ENCODE data around the gene SYCN. TPM values are rescaled to one million over a fixed set of nuclear protein-coding genes. Genes with fewer than 3 reads are reported as not detected.

SYCN gene
- total RNA-seq, 4 donors from 2014 or later = 1.3 to 6.0 TPM; not detected in 2

GRCh38 chr19:39202998-39203355 is 1.1 kb downstream of the SYCN start:
- DNase-seq (ENCODE audit: low spot score in 2 of 2) = no peak
- no peaks in the 10 kb centered on the region for H3K4me1 ChIP-seq
- WGBS, 2 donors = 45 to 82% methylated on average over 1 of the region's 1 CpG
- H3K27ac ChIP-seq = no peak overlapping the region
- H3K9me3 ChIP-seq = no peaks in the 10 kb centered on the region
- TF ChIP-seq CTCF (IDR thresholded peaks at IDR 0.05) (no peak), EP300 (IDR thresholded peaks at IDR 0.05) (no peak), POLR2A (IDR thresholded peaks at IDR 0.05) (no peak)
- peaks cover 0 to 88% of the 10 kb centered on the region in 2 donors for H3K27me3 ChIP-seq
- H3K4me3 ChIP-seq = no peak overlapping the region
- H3K36me3 ChIP-seq = no peaks in the 10 kb centered on the region

GRCh38 chr19:39200803-39201115 is 3.3 kb downstream of the SYCN start:
- DNase-seq (ENCODE audit: low spot score in 2 of 2) = no peak
- Histone ChIP-seq H3K27me3 (peaks cover 0 to 97% of the 10 kb centered on the region in 2 donors), H3K9me3 (no peaks in the 10 kb centered on the region), H3K27ac (no peak overlapping the region), H3K36me3 (no peaks in the 10 kb centered on the region), H3K4me1 (peaks cover 0 to 11% (median 2%) of the 10 kb centered on the region in 4 donors), H3K4me3 (no peak overlapping the region)
- 73 to 76% methylated on average over 3 of the region's 3 CpGs for WGBS, 2 donors
- no peak for TF ChIP-seq POLR2A (IDR thresholded peaks at IDR 0.05)
- TF ChIP-seq EP300 (IDR thresholded peaks at IDR 0.05) = no peak
- TF ChIP-seq CTCF (IDR thresholded peaks at IDR 0.05) = no peak

- Histone ChIP-seq H3K9me3 (no peaks in the 10 kb centered on the region), H3K27ac (no peak overlapping the region), H3K36me3 (no peaks in the 10 kb centered on the region), H3K4me1 (peaks cover 0 to 11% (median 2%) of the 10 kb centered on the region in 4 donors), H3K27me3 (peaks cover 0 to 99% of the 10 kb centered on the region in 2 donors), H3K4me3 (no peak overlapping the region)
- no peak for DNase-seq (ENCODE audit: low spot score in 2 of 2)
- TF ChIP-seq POLR2A (IDR thresholded peaks at IDR 0.05) (no peak), CTCF (IDR thresholded peaks at IDR 0.05) (no peak), EP300 (IDR thresholded peaks at IDR 0.05) (no peak)
- 79 to 82% methylated on average over 19 to 28 of the region's 32 CpGs for WGBS, 2 donors
These were observed 3.8 kb downstream of the SYCN start for GRCh38 chr19:39200066-39200802.

- Histone ChIP-seq H3K36me3 (no peaks in the 10 kb centered on the region), H3K9me3 (no peaks in the 10 kb centered on the region), H3K4me3 (no peak overlapping the region), H3K27ac (no peak overlapping the region), H3K27me3 (peaks cover 0 to 98% of the 10 kb centered on the region in 2 donors), H3K4me1 (peaks cover 0 to 11% (median 2%) of the 10 kb centered on the region in 4 donors)
- 3 to 14% methylated on average over 10 to 11 of the region's 11 CpGs for WGBS, 2 donors
- no peak for DNase-seq (ENCODE audit: low spot score in 2 of 2)
- TF ChIP-seq CTCF (IDR thresholded peaks at IDR 0.05) = no peak
These were observed 5.0 kb downstream of the SYCN start for GRCh38 chr19:39199025-39199424.

- Histone ChIP-seq H3K27ac (no peak overlapping the region), H3K27me3 (peaks cover 0 to 86% of the 10 kb centered on the region in 2 donors), H3K4me1 (peaks cover 0 to 11% (median 2%) of the 10 kb centered on the region in 4 donors), H3K36me3 (no peaks in the 10 kb centered on the region), H3K9me3 (no peaks in the 10 kb centered on the region), H3K4me3 (no peak overlapping the region)
- DNase-seq (ENCODE audit: low spot score in 2 of 2) = no peak
- no peak for TF ChIP-seq CTCF (IDR thresholded peaks at IDR 0.05)
- no peak for TF ChIP-seq EP300 (IDR thresholded peaks at IDR 0.05)
- TF ChIP-seq POLR2A (IDR thresholded peaks at IDR 0.05) = no peak
- 62 to 70% methylated on average over 4 to 5 of the region's 5 CpGs for WGBS, 2 donors
These were observed 6.3 kb downstream of the SYCN start for GRCh38 chr19:39197808-39198207.

All from tibial nerve (tissue), 4 donors.